GM21529 (cell line): ENCODE measurements around the gene MRTFB.
"Not testable (repeated sequence)": the region's sequence is repeated elsewhere in the genome, so short reads cannot be mapped to it uniquely, and the experiment has no call there.

ENCODE experiments used
- ATAC-seq: cut with Tn5 transposase; IDR thresholded peaks from one replicate; pipeline ENCODE4 v1.9.1; 2021; ENCODE audit not compliant: unreplicated experiment

Gene MRTFB

DNA sequence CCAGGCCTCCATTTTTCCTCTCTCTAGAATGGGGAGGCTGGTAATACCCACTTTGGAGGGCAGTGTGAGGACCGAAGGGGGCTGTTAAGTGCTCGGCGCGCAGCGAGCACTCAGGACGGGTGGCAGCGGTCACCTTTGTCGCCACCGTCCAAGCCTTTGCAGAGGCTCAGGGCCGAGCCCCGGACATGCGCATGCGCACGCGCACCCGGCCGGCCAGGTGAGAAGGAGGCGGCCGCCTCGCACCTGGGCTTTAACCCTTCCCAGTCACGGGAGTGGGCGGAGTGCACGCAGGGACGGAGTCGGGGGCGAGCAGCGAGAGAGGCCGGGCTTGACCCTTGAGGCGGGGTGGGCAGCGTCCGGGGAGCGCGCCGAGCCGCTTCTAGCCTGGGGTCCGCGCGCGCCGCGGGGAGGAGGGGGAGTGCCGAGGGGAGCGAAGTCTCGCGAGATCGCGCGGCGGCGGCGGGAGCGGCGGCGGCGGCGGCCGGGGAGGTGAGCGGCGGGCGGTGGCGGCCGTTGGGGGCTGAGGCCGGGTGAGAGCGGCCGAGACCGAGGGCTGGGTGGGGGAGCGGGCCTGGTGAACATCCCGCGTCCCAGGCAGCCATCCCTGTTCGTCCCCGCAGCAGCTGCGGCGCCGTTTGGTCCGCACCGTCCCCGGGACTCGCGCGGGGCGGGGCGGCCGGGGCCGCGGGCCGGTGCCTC lies at the start of gene MRTFB:
Gene MRTFB, plus strand, starts transcription at position 443 of the 699 bp plus-strand sequence. CDS start 69,288 bp downstream, outside the sequence.
- ATAC-seq: peak; percentile 84

DNA sequence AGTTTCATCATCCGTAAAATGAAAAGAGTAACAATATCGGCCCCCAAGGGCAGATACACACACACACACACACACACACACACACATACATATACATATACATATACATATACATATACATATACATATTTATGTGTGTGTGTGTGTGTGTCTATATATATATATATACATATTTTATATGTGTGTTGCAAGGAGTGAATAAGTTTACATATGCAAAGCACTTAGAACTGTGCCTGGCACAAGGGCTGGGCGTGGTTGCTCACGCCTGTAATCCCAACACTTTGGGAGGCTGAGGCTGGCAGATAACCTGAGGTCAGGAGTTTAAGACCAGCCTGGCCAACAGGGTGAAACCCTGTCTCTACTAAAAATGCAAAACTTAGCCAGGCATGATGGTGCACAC lies 47.6 kb upstream of the MRTFB start:
- not testable (repeated sequence) for ATAC-seq

GRCh38 chr16:14024283-14024682 lies 46.8 kb upstream of the MRTFB start:
- no peak for ATAC-seq

GRCh38 chr16:14026572-14027285 lies 44.4 kb upstream of the MRTFB start:
- no peak for ATAC-seq

GRCh38 chr16:14028202-14028601 lies 42.9 kb upstream of the MRTFB start:
- no peak for ATAC-seq

DNA sequence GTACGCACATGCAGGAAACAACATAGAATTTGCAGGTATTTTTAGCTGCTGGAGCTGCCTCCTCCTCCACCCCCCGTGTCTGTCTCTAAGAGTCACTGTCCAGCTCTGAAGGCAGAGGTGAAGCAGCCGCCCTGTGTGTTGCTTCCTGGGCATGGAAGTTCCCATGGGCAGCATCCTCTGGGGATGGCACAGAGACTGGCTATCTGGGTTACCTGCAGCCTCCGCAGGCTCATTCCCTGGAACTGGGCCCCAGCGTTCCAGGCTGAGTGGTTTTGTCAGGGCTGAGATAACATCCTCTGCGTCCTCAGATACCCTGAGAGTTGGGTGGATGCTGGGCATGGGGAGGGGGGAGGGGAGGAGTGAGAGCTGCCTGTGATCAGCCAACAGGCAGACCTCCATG lies 41.5 kb upstream of the MRTFB start:
- no peak for ATAC-seq

GRCh38 chr16:14035092-14035491 lies 36.0 kb upstream of the MRTFB start:
- no peak for ATAC-seq

GRCh38 chr16:14036889-14037288 lies 34.2 kb upstream of the MRTFB start:
- no peak for ATAC-seq

- no peak for ATAC-seq
Observed at GRCh38 chr16:14037960-14038359, 33.2 kb upstream of the MRTFB start.

DNA sequence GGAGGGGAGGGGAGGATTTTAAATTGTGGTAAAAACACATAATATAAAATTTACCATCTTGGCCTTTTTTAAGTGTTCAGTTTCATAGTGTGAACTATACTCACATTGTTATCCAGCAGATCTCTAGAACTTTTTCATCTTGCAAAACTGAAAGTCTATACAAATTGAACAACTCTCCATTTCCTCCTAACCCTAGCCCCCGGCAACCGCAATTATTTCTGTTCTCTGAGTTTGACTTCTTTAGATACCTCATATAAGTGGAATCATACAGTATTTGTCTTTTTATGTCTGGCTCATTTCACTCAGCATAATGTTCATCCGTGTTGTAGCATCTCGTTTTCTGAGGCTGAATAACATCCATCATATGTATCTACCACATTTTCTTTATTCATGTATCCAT lies 30.0 kb upstream of the MRTFB start:
- ATAC-seq: no peak

DNA sequence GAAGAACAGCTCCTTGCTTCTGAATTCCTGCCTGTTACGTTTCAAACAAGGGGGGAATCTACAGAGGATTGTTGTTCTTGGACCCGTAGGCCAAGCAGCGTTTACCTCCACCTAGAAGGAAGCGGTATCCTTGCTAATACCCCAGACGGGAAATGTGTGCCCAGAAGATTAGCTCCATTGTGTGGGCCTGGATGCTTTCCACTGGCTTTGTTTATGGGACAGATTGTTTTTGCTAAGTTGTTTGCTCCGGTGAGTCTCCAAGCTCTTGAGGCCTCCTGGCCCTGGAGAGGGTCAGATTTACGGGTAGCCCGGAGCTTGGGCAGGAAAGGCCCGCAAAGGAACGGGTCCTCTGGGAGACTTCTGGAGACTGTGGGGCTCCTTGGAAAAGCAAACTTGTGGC lies 28.4 kb upstream of the MRTFB start:
- no peak for ATAC-seq

- no peak for ATAC-seq
Observed at GRCh38 chr16:14043278-14043677, 27.8 kb upstream of the MRTFB start.

- no peak for ATAC-seq
Observed at GRCh38 chr16:14043793-14044192, 27.3 kb upstream of the MRTFB start.

GRCh38 chr16:14047121-14047859 lies 23.8 kb upstream of the MRTFB start:
- ATAC-seq: not testable (repeated sequence)

GRCh38 chr16:14050291-14051027 lies 20.7 kb upstream of the MRTFB start:
- ATAC-seq: no peak

GRCh38 chr16:14051103-14051729 lies 19.9 kb upstream of the MRTFB start:
- no peak for ATAC-seq

DNA sequence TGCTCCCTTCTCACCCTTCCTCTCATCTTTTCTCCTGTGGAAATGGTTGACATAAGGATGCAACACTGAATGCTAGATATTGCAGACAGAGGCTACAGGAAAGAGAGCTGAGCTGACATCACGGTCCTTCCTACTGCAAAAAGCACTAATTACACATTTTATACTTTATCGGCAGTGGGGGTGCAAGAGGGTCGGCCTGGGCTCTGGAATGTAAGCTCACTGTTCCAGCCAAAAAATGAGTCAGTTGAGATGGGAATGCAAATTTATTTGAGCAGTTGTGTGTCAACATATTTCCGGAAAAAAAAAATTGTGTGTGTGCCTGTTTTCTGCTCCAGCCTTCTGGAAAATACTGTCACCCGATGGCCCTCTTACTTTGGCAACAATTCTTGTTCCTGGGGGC lies 14.1 kb upstream of the MRTFB start:
- ATAC-seq: no peak

GRCh38 chr16:14057878-14058382 lies 13.2 kb upstream of the MRTFB start:
- ATAC-seq: no peak

DNA sequence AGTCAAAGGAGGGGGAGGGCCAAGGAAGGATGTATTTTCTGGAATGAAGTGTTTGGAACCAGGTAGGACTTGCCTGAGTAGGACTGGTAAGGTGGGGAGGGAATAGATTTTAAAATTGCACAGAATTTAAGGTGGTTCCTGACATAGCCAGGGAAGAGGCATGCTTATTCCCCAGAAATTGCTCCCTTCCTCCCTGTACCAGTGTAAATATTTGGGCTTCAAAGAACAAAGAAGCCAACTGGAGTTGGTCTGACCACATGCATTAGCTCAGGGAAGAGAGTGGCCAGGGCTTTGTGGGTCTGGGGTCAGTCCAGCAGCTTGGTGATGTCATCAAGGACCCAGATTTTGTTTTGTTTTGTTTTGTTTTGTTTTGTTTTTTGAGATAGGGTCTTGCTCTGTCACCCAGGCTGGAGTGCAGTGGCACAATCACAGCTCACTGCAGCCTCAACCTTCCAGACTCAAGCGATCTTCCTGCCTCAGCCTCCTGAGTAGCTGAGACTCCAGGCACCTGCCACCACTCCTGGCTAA lies 9.3 kb upstream of the MRTFB start:
- ATAC-seq: no peak

DNA sequence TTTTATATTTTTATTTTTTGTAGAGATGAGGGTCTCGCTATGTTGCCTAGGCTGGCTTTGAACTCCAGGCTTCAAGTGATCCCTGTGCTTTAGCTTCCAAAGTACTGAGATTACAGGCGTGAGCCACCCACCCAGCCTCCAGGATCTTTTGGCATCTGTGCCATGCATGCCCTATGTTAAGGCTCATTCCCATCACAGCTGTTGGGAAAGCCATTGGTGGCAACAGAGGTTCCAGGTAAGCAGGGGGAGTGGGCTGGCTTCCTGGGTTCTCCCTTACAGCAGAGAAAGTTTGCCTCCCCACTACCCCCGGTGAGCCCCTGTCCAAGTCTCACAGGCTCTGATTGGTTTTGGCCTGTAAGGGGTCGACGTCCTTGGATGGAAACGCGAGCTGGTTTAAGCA lies 8.9 kb upstream of the MRTFB start:
- ATAC-seq: no peak
